Psoas muscle (tissue), 8 donors: ENCODE data around the gene TLL1. TPM values are rescaled to one million over a fixed set of nuclear protein-coding genes. Genes with fewer than 3 reads are reported as not detected.

Experiments
- ATAC-seq, 4 donors: fragments of 200-7000 bp; cut with Tn5 transposase; one replicate each; pipeline ENCODE4 v1.9.1; 2020; ENCODE audit warnings: moderate library complexity in 3 of 4, mild to moderate bottlenecking in 2 of 4
- DNase-seq, 2 donors: peaks; one replicate each; pipeline ENCODE4 v3.0.0-alpha.2; 2020
- H3K27ac ChIP-seq: fragments of 200-600 bp; one replicate; pipeline ENCODE4 v1.8.0; 2022
- H3K27me3 ChIP-seq, 3 donors: fragments of 200-600 bp in 1 of 3; one replicate each; pipeline versions ENCODE4 v1.6.1 to v1.8.0; 2013 to 2022; ENCODE audit warnings: low read length in 2 of 3, mild to moderate bottlenecking in 2 of 3, moderate library complexity in 1 of 3; ENCODE audit not compliant: insufficient read depth in 3 of 3
- H3K36me3 ChIP-seq, 2 donors: fragments of 200-600 bp in 1 of 2; one replicate each; pipeline versions ENCODE4 v1.6.1 to v1.8.0; 2013 to 2022; ENCODE audit warnings: low read depth in 1 of 2, mild to moderate bottlenecking in 1 of 2, moderate library complexity in 1 of 2; ENCODE audit not compliant: insufficient read depth in 1 of 2
- H3K4me1 ChIP-seq: fragments of 200-600 bp; one replicate; pipeline ENCODE4 v1.8.0; 2022
- H3K4me3 ChIP-seq: fragments of 200-600 bp; one replicate; pipeline ENCODE4 v1.8.0; 2022; ENCODE audit warnings: mild to moderate bottlenecking
- H3K9me3 ChIP-seq: fragments of 200-600 bp; one replicate; pipeline ENCODE4 v1.8.0; 2022
- CTCF ChIP-seq: fragments of 200-600 bp; IDR thresholded peaks from one replicate; pipeline ENCODE4 v1.8.0; 2022; ENCODE audit warnings: antibody characterized with exemption
- WGBS, 3 donors: extraction: QIAGEN DNeasy Blood & Tissue Kit; methylation state at CpG; one replicate each; pipeline versions ENCODE4 v1.1.6 to v1.1.7; 2013; 5-methylcytosine and 5-hydroxymethylcytosine counted together
- intact Hi-C, 2 donors: fragments of 100-400 bp; cut with DNase I; formaldehyde crosslinking; loops; one replicate each; pipeline versions ENCODE4 v1.11.0 to v1.14.2; 2022
- polyA plus RNA-seq, 3 donors: library from polyadenylated mRNA; stranded (reverse); fragments of 200-250 nt; gene quantifications; one replicate each; pipeline ENCODE4 v1.2.3, GENCODE V29; 2013
- total RNA-seq, 4 donors: library from RNA; stranded (reverse); fragmentation: NEBNext Ultra II Directional in 2 of 4; extraction: Animal tissue kit (Norgen Biotek cat#: 25700) in 2 of 4; gene quantifications; one replicate each; pipeline versions ENCODE4 v1.2.1 to v1.2.4, GENCODE V29; 2021 to 2023
- donor health status: healthy with polysubstance abuse.
- donor health status: DM: no; HTN: no; CAD: no; lungs with moderate emphysema.
- donor health status: Bipolar disorder and iron deficiency.
- donor health status: healthy.
- donor health status: DM: yes; HTN: yes; CAD: no.
- donor health status: DM: no; HTN: no; CAD: no.
- donor health status: DM: no; HTN: no; CAD: no.
- donor health status: DM: yes; HTN: yes; CAD: no.

TLL1 gene
- total and polyA plus RNA-seq, 7 donors = 0.23 to 0.89 (median 0.54) TPM

GRCh38 chr4:165906272-165906671 lies 33.2 kb downstream of the TLL1 start:
- TF ChIP-seq CTCF = no peak
- ATAC-seq (no peak), DNase-seq (no peak)
- Histone ChIP-seq H3K27me3 (no peaks in the 10 kb centered on the region), H3K4me1 (no peaks in the 10 kb centered on the region), H3K27ac (no peak overlapping the region), H3K36me3 (no peaks in the 10 kb centered on the region), H3K9me3 (no peaks in the 10 kb centered on the region), H3K4me3 (no peak overlapping the region)
- intact Hi-C loops = no loop called here
- WGBS, 3 donors = 67 to 73% (median 68%) methylated on average over 1 of the region's 1 CpG

DNA sequence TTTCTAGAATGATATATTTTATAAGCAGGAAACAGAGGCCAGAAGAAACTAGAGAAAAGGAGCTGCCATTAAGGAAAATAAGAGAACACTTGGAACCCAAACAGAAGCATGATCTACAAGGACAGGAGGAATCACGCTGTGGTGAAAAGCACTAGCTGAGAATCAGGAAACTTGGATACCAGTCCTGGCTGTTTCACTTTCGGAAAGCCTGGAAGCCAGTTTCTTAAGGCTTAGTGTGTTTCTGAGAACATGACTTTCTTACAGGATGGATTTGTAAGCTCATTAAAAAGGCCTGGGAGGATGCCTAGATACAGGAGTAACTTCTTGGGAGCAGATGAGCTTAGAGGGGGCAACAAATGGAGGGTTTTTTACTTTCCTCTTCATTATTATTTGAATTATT lies 36.9 kb downstream of the TLL1 start:
- H3K4me3 ChIP-seq = no peak overlapping the region
- intact Hi-C loops = no loop called here
- no peaks in the 10 kb centered on the region for H3K9me3 ChIP-seq
- H3K27ac ChIP-seq = no peak overlapping the region
- no peaks in the 10 kb centered on the region for H3K27me3 ChIP-seq
- no peak for DNase-seq
- no peak for TF ChIP-seq CTCF
- 52 to 61% (median 55%) methylated on average over 2 of the region's 2 CpGs for WGBS, 3 donors
- no peaks in the 10 kb centered on the region for H3K36me3 ChIP-seq
- no peaks in the 10 kb centered on the region for H3K4me1 ChIP-seq
- ATAC-seq = no peak

GRCh38 chr4:165915215-165915614 lies 42.2 kb downstream of the TLL1 start:
- no peaks in the 10 kb centered on the region for H3K4me1 ChIP-seq
- ATAC-seq (no peak), DNase-seq (no peak)
- H3K36me3 ChIP-seq = no peaks in the 10 kb centered on the region
- WGBS, 3 donors = 43 to 49% (median 46%) methylated on average over 3 of the region's 3 CpGs
- no peaks in the 10 kb centered on the region for H3K27me3 ChIP-seq
- H3K27ac ChIP-seq = no peak overlapping the region
- intact Hi-C loops = no loop called here
- H3K9me3 ChIP-seq = no peaks in the 10 kb centered on the region
- H3K4me3 ChIP-seq = no peak overlapping the region
- TF ChIP-seq CTCF = no peak

DNA sequence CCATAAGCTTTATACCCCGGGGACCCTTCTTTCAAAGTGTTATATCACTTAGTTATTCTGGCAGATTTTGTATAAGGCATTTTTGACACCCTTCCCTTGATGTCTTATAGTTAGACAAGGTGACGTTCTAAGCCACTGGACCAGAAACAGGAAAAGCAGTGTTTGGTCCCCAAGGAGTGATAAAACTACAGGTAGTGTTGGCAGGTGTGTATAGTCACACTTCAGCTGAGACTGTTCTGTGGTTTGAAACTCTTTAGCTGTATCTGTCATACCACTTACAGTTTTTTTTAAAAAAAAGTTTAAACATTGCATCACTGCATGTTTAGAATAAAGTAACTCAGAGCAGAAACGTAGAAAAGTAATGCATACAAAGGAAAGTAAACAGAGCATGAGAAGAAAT lies 48.5 kb downstream of the TLL1 start:
- Histone ChIP-seq H3K36me3 (no peaks in the 10 kb centered on the region), H3K27me3 (no peaks in the 10 kb centered on the region), H3K4me1 (no peaks in the 10 kb centered on the region), H3K4me3 (no peak overlapping the region), H3K27ac (no peak overlapping the region), H3K9me3 (no peaks in the 10 kb centered on the region)
- no peak for TF ChIP-seq CTCF
- 64 to 69% (median 64%) methylated on average over 3 of the region's 3 CpGs for WGBS, 3 donors
- ATAC-seq = no peak
- no peak for DNase-seq
- intact Hi-C loops = no loop called here

GRCh38 chr4:165922747-165923146 lies 49.7 kb downstream of the TLL1 start:
- no peaks in the 10 kb centered on the region for H3K36me3 ChIP-seq
- no peak for TF ChIP-seq CTCF
- H3K27me3 ChIP-seq = no peaks in the 10 kb centered on the region
- no peak for ATAC-seq
- DNase-seq = no peak
- H3K4me1 ChIP-seq = no peaks in the 10 kb centered on the region
- no peak overlapping the region for H3K27ac ChIP-seq
- H3K4me3 ChIP-seq = no peak overlapping the region
- intact Hi-C loops = no loop called here
- H3K9me3 ChIP-seq = no peaks in the 10 kb centered on the region
